Measurements from ENCODE around the gene MDM2.
A peak's percentile ranks its signal among the peaks of the same experiment; 100 is the strongest.
"Not testable (repeated sequence)": the region's sequence is repeated elsewhere in the genome, so short reads cannot be mapped to it uniquely, and the experiment has no call there.

The MDM2 gene

GRCh38 chr12:68863109-68863770 lies 55.3 kb downstream of the MDM2 start:
- ATAC-seq, result no peak
- peaks cover 6% of the 10 kb centered on the region for H3K4me1 Mint-ChIP-seq

DNA sequence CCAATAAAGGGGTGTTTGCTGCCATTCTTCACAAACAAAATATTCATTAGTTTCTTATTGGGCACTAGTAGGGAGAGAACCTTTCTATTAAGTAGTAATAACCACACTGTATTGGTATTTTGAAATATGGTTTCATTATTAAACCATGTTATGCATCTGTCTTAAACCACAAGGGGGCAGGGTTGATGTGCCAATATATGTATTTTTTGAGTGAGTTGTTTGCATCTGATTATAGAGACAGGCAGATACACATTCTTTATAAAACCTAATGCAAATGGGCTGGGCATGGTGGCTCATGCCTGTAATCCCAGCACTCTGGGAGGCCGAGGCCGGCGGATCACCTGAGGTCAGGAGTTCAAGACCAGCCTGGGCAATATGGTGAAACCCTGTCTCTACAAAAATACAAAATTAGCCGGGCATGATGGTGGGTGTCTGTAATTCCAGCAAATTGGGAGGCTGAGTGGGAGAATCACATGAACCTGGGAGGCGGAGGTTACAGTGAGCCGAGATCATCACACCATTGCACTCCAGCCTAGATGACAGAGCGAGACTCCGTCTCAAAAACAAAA lies 56.0 kb downstream of the MDM2 start:
- DNase-seq (ENCODE audit: low spot score in 2 of 2); H3K36me3 Mint-ChIP-seq; H3K4me3 Mint-ChIP-seq; H3K27ac Mint-ChIP-seq; H3K9me3 Mint-ChIP-seq; H3K4me1 Mint-ChIP-seq: not testable (repeated sequence)
- peak; percentile 50 for ATAC-seq

More at GRCh38 chr12:68863109-68863770, 55.3 kb downstream of the MDM2 start:
- Mint-ChIP-seq H3K27ac (no peak overlapping the region), H3K4me3 (no peak overlapping the region), H3K9me3 (no peaks in the 10 kb centered on the region), H3K36me3 (no peaks in the 10 kb centered on the region)
- no peak for DNase-seq (ENCODE audit: low spot score in 2 of 2)

- DNase-seq (ENCODE audit: low spot score in 2 of 2), result no peak
- H3K4me1 Mint-ChIP-seq, result peaks cover 6% of the 10 kb centered on the region
- H3K9me3 Mint-ChIP-seq, result no peaks in the 10 kb centered on the region
- H3K4me3 Mint-ChIP-seq, result no peak overlapping the region
- H3K36me3 Mint-ChIP-seq, result no peaks in the 10 kb centered on the region
- ATAC-seq, result no peak
- no peak overlapping the region for H3K27ac Mint-ChIP-seq
These were observed 56.6 kb downstream of the MDM2 start for GRCh38 chr12:68864604-68865003.

DNA sequence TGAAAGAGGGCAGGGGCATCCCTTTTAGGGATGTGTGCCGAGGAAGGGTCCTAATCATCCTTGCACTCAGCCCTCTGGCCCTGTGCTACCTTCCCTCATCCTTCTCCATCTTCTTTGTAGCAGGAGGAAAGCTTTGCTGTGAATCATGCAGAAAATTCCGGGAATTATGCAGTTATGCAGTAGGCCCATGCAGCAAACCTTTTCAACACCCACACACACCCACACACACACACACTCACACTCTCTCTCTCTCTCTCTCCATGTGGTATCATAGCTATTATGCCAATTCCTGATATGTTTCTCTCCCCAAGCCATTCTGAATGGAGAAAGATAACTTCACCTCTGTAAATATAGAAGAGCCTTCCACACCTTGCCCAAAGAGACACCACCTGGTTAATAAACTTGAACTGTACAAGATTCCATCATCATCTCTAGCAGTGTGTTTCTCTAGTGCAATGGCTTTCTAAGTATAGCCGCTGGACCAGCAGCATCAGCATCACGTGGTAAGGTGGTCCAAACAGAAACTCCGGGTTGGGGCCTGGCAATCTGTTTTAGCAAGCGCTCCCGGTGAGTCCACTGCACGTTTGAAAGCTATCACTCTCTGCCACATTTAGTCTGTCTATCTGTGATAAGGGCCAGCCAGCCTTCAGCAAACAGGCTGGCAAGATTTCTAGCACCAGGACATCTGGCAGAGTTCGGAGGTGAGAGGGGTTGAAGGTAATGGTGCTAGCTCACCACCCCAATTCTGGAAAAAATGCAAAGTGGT lies 57.6 kb downstream of the MDM2 start:
- no peak overlapping the region for H3K4me3 Mint-ChIP-seq
- no peak for DNase-seq (ENCODE audit: low spot score in 2 of 2)
- no peak for ATAC-seq
- H3K27ac Mint-ChIP-seq, result no peak overlapping the region
- peaks cover 6% of the 10 kb centered on the region for H3K4me1 Mint-ChIP-seq
- H3K36me3 Mint-ChIP-seq, result no peaks in the 10 kb centered on the region
- H3K9me3 Mint-ChIP-seq, result no peaks in the 10 kb centered on the region

DNA sequence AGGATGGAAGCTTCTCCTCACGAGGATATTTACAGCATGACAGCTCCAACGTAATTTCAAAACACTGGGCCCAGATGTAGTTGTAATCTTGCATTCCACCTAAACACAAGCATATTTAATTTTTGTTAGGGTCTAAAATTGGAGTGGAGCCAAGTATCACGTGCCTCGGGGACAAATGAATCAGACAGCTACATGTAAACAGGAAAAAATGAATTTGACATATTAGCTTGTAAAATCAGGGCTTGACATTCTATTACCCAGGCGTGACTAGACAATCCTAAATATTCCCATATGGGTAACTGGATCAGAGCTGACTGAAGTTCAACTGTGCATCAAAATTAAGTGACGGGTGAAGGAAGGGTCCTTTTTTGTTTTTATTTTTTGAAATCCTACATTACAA lies 59.0 kb downstream of the MDM2 start:
- Mint-ChIP-seq H3K9me3 (no peaks in the 10 kb centered on the region), H3K27ac (no peak overlapping the region), H3K4me1 (peaks cover 6% of the 10 kb centered on the region), H3K36me3 (no peaks in the 10 kb centered on the region), H3K4me3 (no peak overlapping the region)
- no peak for DNase-seq (ENCODE audit: low spot score in 2 of 2)
- ATAC-seq, result no peak

DNA sequence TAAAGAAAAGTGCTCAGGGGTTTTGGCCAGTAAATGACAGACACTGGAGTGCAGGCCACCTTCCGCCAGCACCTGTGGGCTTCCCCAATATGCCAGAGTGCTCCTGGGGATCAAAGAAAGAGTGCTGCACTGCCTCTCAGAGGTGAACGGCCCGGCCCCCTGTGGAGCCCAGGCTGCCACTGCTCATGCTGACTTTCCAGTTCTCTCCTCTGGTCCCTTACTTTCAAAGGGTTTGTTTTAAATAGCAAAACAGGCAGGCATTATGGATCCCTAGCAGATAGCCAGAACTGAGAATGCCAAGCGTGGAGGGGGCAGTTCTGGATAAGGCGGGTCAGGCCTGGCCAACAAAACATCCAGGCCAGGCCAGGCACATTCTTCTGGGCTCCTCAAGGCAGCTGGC lies 59.6 kb downstream of the MDM2 start:
- Mint-ChIP-seq H3K27ac (no peak overlapping the region), H3K4me3 (no peak overlapping the region), H3K9me3 (no peaks in the 10 kb centered on the region), H3K36me3 (no peaks in the 10 kb centered on the region), H3K4me1 (peaks cover 6% of the 10 kb centered on the region)
- ATAC-seq (no peak), DNase-seq (ENCODE audit: low spot score in 2 of 2) (no peak)

DNA sequence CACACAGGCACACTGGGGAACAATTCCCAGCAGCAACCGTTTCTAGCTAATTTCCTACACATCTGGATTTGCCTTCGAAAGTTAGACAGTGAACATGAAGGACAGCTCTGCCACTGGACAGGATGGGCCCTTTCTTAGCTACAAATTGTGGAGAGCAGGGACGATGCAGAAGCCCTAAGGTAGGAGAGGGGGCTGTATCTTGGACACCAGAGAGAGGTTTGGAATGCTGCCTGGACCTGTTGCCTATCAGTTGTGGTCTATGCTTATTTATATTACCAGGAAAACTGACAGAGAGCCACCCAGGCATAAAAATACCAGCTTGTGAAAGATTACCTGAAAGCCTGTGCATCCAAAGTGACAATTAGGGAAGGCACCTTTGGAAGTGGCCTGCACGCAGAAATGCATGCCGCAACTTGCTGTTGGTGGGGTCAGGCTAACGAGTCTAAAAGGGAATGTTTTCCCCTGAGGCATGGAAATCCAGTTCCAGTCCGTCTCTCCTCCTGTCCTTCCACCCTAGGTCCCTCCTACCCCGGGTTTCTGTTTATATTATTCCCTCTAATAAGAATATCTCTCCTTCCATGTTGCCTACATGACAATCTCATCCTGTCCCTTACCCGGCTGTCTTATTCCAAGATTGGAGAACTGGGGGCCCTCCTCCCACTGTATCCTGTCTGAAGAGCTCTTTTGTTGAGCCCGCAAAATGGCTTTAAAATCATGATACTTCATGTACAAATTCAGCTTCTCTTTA lies 60.2 kb downstream of the MDM2 start:
- Mint-ChIP-seq H3K27ac (no peak overlapping the region), H3K9me3 (no peaks in the 10 kb centered on the region), H3K4me3 (no peak overlapping the region), H3K36me3 (no peaks in the 10 kb centered on the region), H3K4me1 (peaks cover 6% of the 10 kb centered on the region)
- DNase-seq (ENCODE audit: low spot score in 2 of 2), result no peak
- ATAC-seq, result no peak

- H3K27ac Mint-ChIP-seq, result no peak overlapping the region
- no peaks in the 10 kb centered on the region for H3K9me3 Mint-ChIP-seq
- H3K36me3 Mint-ChIP-seq, result no peaks in the 10 kb centered on the region
- peaks cover 6% of the 10 kb centered on the region for H3K4me1 Mint-ChIP-seq
- no peak overlapping the region for H3K4me3 Mint-ChIP-seq
- DNase-seq (ENCODE audit: low spot score in 2 of 2) (no peak), ATAC-seq (no peak)
These were observed 62.0 kb downstream of the MDM2 start for GRCh38 chr12:68870011-68870410.

- DNase-seq (ENCODE audit: low spot score in 2 of 2), result no peak
- Mint-ChIP-seq H3K9me3 (no peaks in the 10 kb centered on the region), H3K4me3 (no peak overlapping the region)
These were observed 62.5 kb downstream of the MDM2 start for GRCh38 chr12:68870443-68870842.

DNA sequence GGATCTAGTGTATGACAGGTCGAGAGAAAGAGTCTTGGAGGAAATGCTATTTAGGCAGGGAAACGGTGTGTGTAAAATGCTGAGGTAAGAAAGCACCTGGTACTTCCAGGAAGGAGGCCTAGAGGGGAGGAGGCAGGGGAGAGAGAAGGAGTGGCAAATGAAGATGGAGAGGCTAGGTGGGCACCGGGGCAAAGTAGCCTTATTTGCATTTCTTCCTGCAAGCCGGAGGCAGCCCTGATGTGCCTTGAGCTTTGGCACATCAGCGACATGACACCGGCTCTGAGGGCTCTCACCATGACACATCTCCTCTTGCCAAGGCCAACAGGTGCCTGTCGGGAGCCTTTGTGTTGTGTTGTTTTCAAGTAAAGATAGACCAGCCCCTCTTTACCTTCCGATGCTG lies 63.4 kb downstream of the MDM2 start:
- no peak for ATAC-seq
- DNase-seq (ENCODE audit: low spot score in 2 of 2), result no peak
- H3K4me1 Mint-ChIP-seq, result no peaks in the 10 kb centered on the region
- H3K27ac Mint-ChIP-seq, result no peak overlapping the region
- H3K4me3 Mint-ChIP-seq, result no peak overlapping the region
- H3K36me3 Mint-ChIP-seq, result no peaks in the 10 kb centered on the region
- H3K9me3 Mint-ChIP-seq, result no peaks in the 10 kb centered on the region

More at GRCh38 chr12:68870443-68870842, 62.5 kb downstream of the MDM2 start:
- no peak overlapping the region for H3K27ac Mint-ChIP-seq
- ATAC-seq, result no peak
- no peaks in the 10 kb centered on the region for H3K36me3 Mint-ChIP-seq
- peaks cover 4% of the 10 kb centered on the region for H3K4me1 Mint-ChIP-seq

- H3K4me3 Mint-ChIP-seq, result no peak overlapping the region
- H3K27ac Mint-ChIP-seq, result no peak overlapping the region
- H3K4me1 Mint-ChIP-seq, result no peaks in the 10 kb centered on the region
- H3K9me3 Mint-ChIP-seq, result no peaks in the 10 kb centered on the region
- H3K36me3 Mint-ChIP-seq, result no peaks in the 10 kb centered on the region
- ATAC-seq (no peak), DNase-seq (ENCODE audit: low spot score in 2 of 2) (no peak)
These were observed 63.9 kb downstream of the MDM2 start for GRCh38 chr12:68871921-68872320.

GRCh38 chr12:68873316-68873715 lies 65.3 kb downstream of the MDM2 start:
- H3K36me3 Mint-ChIP-seq, result no peaks in the 10 kb centered on the region

GRCh38 chr12:68876461-68876860 lies 68.5 kb downstream of the MDM2 start:
- ATAC-seq, result no peak
- Mint-ChIP-seq H3K27ac (no peak overlapping the region), H3K4me3 (no peak overlapping the region)

More at GRCh38 chr12:68873316-68873715, 65.3 kb downstream of the MDM2 start:
- no peak for ATAC-seq
- no peak overlapping the region for H3K4me3 Mint-ChIP-seq
- DNase-seq (ENCODE audit: low spot score in 2 of 2), result no peak
- H3K4me1 Mint-ChIP-seq, result no peaks in the 10 kb centered on the region
- no peaks in the 10 kb centered on the region for H3K9me3 Mint-ChIP-seq
- no peak overlapping the region for H3K27ac Mint-ChIP-seq

GRCh38 chr12:68877583-68877982 lies 69.6 kb downstream of the MDM2 start:
- H3K9me3 Mint-ChIP-seq, result no peaks in the 10 kb centered on the region
- no peak for DNase-seq (ENCODE audit: low spot score in 2 of 2)
- no peaks in the 10 kb centered on the region for H3K36me3 Mint-ChIP-seq
- no peaks in the 10 kb centered on the region for H3K4me1 Mint-ChIP-seq
- no peak for ATAC-seq
- H3K27ac Mint-ChIP-seq, result no peak overlapping the region
- H3K4me3 Mint-ChIP-seq, result no peak overlapping the region

More at GRCh38 chr12:68876461-68876860, 68.5 kb downstream of the MDM2 start:
- Mint-ChIP-seq H3K4me1 (no peaks in the 10 kb centered on the region), H3K36me3 (no peaks in the 10 kb centered on the region), H3K9me3 (no peaks in the 10 kb centered on the region)
- DNase-seq (ENCODE audit: low spot score in 2 of 2), result no peak

GRCh38 chr12:68878283-68878682 lies 70.3 kb downstream of the MDM2 start:
- Mint-ChIP-seq H3K4me3 (no peak overlapping the region), H3K27ac (no peak overlapping the region), H3K4me1 (no peaks in the 10 kb centered on the region), H3K36me3 (no peaks in the 10 kb centered on the region), H3K9me3 (no peaks in the 10 kb centered on the region)
- no peak for ATAC-seq
- no peak for DNase-seq (ENCODE audit: low spot score in 2 of 2)
